ENCODE results near the gene RPL5.
A peak's percentile ranks its signal among the peaks of the same experiment; 100 is the strongest.

Gene RPL5

DNA sequence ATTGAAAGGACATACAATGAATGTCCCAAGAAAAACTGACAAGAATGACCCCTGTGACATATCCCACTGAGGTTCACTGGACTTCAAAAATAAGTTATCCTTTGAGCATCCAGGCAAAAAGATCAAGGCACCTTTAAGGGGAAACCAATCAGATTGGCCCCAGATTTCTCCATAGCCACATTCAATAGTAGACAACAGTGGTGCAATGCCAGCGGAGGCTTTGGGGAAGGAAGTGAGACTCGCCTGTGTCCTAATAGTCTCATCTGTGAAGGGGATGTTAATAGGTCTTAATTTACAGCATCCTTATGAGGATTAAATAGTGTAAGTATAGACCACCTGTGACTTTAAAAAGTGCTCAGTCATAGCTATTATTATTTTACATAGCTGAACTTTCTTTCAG lies 21.5 kb downstream of the RPL5 start:
- no peaks in the 10 kb centered on the region for H3K9me3 ChIP-seq (ENCODE audit: control insufficient read depth in 1 of 2, low read length in 2 of 2)
- H3K4me3 ChIP-seq (ENCODE audit: low read depth in 1 of 2, low read length in 2 of 2) = no peak overlapping the region
- no peak overlapping the region for H3K9ac ChIP-seq (ENCODE audit: low read depth in 1 of 2, low read length in 2 of 2)
- no peaks in the 10 kb centered on the region for H3K27me3 ChIP-seq (ENCODE audit: control insufficient read depth in 1 of 2, insufficient read depth in 2 of 2, low read length in 2 of 2)
- peaks cover 12 to 24% of the 10 kb centered on the region in 2 donors for H3K4me1 ChIP-seq (ENCODE audit: control insufficient read depth in 1 of 2, insufficient read depth in 2 of 2, low read length in 2 of 2)
- no peak overlapping the region for H3K27ac ChIP-seq (ENCODE audit: low read depth, low read length)
- no peaks in the 10 kb centered on the region for H3K36me3 ChIP-seq (ENCODE audit: control insufficient read depth in 1 of 2, insufficient read depth in 2 of 2, low read length in 2 of 2)

DNA sequence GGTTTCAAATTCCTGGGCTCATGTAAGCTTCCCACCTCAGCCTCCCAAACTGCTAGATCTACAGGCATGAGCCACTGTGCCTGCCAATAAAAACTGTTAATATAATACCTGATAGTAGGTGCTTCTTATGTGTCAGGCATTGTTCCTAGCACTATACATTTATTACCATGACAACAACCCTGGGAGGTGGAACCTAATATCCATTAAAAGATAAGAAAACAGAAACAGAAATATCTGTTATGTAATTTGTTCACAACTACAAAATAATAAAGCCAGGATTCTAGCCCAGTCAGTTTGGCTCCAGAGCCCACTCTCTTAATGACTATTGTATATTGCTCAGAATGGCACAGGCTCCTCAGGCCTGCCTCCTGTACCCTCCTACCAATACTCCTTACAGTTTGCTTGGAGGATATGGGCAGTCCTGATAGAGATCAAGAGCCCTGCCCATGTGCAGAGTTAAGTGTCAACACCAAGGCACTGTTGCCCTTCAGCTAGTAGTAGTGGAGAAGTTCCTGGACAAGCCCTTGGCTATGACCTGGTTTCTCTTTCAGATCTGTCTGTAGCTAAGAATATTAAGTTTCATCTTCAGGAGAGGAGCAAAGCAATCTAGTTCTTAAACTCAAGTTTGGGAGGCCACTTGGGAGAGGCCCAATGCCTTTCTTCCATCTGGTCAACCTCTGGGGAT lies 22.4 kb downstream of the RPL5 start:
- H3K27ac ChIP-seq (ENCODE audit: low read depth, low read length) = no peak overlapping the region
- H3K4me1 ChIP-seq (ENCODE audit: control insufficient read depth in 1 of 2, insufficient read depth in 2 of 2, low read length in 2 of 2) = peaks cover 18 to 26% of the 10 kb centered on the region in 2 donors
- H3K9ac ChIP-seq (ENCODE audit: low read depth in 1 of 2, low read length in 2 of 2) = peak overlapping the region in 1 of 2 donors; percentile 8
- no peaks in the 10 kb centered on the region for H3K9me3 ChIP-seq (ENCODE audit: control insufficient read depth in 1 of 2, low read length in 2 of 2)
- no peak overlapping the region for H3K4me3 ChIP-seq (ENCODE audit: low read depth in 1 of 2, low read length in 2 of 2)
- no peaks in the 10 kb centered on the region for H3K36me3 ChIP-seq (ENCODE audit: control insufficient read depth in 1 of 2, insufficient read depth in 2 of 2, low read length in 2 of 2)
- H3K27me3 ChIP-seq (ENCODE audit: control insufficient read depth in 1 of 2, insufficient read depth in 2 of 2, low read length in 2 of 2) = no peaks in the 10 kb centered on the region

DNA sequence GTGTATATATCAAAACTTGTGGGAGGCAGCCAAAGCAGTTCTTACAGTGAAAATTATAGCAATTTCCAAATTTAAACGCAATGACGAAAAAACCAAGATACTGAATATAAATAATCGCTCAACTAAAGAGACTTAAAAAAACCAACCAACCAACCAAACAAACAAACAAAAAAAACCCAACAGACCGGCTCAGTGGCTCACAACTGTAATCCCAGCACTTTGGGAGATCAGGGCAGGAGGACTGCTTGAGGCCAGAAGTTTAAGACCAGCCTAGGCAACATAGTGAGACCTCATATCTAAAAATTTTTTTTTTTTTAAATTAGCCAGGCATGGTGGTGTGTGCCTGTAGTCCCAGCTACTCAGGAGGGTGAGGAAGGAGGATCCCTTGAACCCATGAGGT lies 23.4 kb downstream of the RPL5 start:
- no peaks in the 10 kb centered on the region for H3K27me3 ChIP-seq (ENCODE audit: control insufficient read depth in 1 of 2, insufficient read depth in 2 of 2, low read length in 2 of 2)
- no peak overlapping the region for H3K27ac ChIP-seq (ENCODE audit: low read depth, low read length)
- H3K9ac ChIP-seq (ENCODE audit: low read depth in 1 of 2, low read length in 2 of 2) = no peak overlapping the region
- peaks cover 21 to 26% of the 10 kb centered on the region in 2 donors for H3K4me1 ChIP-seq (ENCODE audit: control insufficient read depth in 1 of 2, insufficient read depth in 2 of 2, low read length in 2 of 2)
- H3K9me3 ChIP-seq (ENCODE audit: control insufficient read depth in 1 of 2, low read length in 2 of 2) = no peaks in the 10 kb centered on the region
- H3K4me3 ChIP-seq (ENCODE audit: low read depth in 1 of 2, low read length in 2 of 2) = no peak overlapping the region
- H3K36me3 ChIP-seq (ENCODE audit: control insufficient read depth in 1 of 2, insufficient read depth in 2 of 2, low read length in 2 of 2) = no peaks in the 10 kb centered on the region

DNA sequence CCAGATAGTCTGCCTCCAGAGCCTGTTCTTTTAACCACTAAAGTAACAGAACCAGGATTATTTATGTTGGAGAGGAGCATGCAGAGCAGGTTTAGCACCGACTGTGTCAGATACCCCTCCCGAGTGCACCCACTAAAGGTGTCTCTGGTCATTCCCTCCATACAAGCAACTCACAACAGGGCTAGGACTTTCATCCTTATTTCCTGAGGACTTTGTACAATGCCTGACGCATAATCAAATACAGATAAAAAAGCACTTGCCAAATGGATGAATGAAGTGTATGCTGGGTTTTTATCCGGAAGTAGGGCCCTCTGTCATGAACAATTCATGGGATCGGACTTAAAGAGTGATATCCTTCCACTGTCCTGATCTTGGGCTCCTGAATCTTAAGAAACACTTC lies 26.0 kb downstream of the RPL5 start:
- Histone ChIP-seq H3K9me3 (ENCODE audit: control insufficient read depth in 1 of 2, low read length in 2 of 2) (no peaks in the 10 kb centered on the region), H3K4me1 (ENCODE audit: control insufficient read depth in 1 of 2, insufficient read depth in 2 of 2, low read length in 2 of 2) (peaks cover 21 to 26% of the 10 kb centered on the region in 2 donors), H3K27ac (ENCODE audit: low read depth, low read length) (no peak overlapping the region), H3K36me3 (ENCODE audit: control insufficient read depth in 1 of 2, insufficient read depth in 2 of 2, low read length in 2 of 2) (no peaks in the 10 kb centered on the region), H3K9ac (ENCODE audit: low read depth in 1 of 2, low read length in 2 of 2) (peak overlapping the region; percentile 19 to 40), H3K27me3 (ENCODE audit: control insufficient read depth in 1 of 2, insufficient read depth in 2 of 2, low read length in 2 of 2) (no peaks in the 10 kb centered on the region), H3K4me3 (ENCODE audit: low read depth in 1 of 2, low read length in 2 of 2) (no peak overlapping the region)

DNA sequence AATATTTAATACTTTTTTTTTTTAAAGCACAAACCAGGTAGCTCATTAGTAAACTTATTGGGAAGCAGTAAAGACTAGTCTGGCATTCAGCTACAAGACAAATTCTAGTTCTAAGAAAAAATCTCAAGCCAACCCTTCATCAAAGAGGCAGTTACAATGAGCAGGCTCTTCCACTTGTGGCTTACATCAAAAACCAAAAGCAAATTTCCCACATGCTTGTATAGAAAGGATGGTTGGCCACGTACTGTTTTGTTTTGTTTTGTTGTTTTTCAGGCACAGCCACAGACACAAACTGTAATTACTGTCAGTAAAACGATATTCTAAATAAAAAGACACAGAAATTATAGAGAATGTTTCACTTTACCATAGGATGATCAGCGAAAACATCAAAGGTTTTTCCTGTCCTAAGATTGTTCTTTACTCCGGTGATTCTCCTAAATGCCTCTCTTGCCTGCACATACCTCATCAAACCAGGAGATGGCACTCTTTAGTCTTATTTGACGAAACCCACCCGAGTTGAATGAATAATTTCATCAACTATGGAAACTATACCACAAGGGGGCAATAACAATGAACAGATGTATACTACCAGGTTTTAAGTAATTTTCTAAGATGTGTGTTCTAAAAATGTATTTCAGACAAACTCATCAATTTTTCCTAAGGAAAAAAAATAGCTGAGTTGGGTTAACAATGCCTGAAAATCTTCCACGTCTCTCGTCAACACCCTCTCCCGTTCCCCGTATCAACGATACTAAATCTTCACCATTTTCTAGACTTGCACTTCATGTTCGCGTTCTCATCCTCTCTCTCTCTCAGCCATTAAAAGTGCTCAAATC lies 26.9 kb downstream of the RPL5 start:
- H3K27ac ChIP-seq (ENCODE audit: low read depth, low read length) = no peak overlapping the region
- H3K4me3 ChIP-seq (ENCODE audit: low read depth in 1 of 2, low read length in 2 of 2) = peak overlapping the region; percentile 41 to 53
- H3K9ac ChIP-seq (ENCODE audit: low read depth in 1 of 2, low read length in 2 of 2) = peak overlapping the region; percentile 16 to 28
- no peaks in the 10 kb centered on the region for H3K36me3 ChIP-seq (ENCODE audit: control insufficient read depth in 1 of 2, insufficient read depth in 2 of 2, low read length in 2 of 2)
- H3K9me3 ChIP-seq (ENCODE audit: control insufficient read depth in 1 of 2, low read length in 2 of 2) = no peaks in the 10 kb centered on the region
- H3K4me1 ChIP-seq (ENCODE audit: control insufficient read depth in 1 of 2, insufficient read depth in 2 of 2, low read length in 2 of 2) = peaks cover 18 to 19% of the 10 kb centered on the region in 2 donors
- no peaks in the 10 kb centered on the region for H3K27me3 ChIP-seq (ENCODE audit: control insufficient read depth in 1 of 2, insufficient read depth in 2 of 2, low read length in 2 of 2)

DNA sequence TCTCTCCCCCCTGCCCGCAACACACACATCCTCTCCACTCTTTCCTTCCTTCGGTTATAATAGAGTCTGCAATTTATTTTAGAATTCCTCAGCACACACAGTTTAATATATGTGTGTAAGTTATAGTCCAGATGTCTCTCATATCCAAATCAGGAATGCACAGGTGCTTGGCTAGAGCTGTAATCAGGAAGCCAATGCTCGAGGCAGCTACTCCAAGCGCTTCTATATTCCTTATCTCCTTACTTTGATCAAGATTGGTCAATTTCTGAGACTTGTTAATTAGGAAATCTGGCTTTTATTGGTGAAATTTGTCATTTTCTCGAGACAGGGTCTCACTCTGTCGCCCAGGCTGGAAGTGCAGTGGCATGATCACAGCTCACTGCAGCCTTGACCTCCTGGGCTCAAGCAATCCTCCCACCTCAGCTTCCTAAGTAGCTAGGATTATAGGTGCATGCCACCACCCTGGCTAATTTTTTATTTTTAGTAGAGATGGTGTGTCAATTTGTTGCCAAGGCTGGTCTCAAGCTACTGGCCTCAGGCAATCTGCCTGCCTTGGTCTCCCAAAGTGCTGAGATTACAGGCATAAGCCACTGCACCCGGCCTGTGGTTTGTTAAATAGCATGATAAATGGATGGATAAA lies 27.7 kb downstream of the RPL5 start:
- no peaks in the 10 kb centered on the region for H3K27me3 ChIP-seq (ENCODE audit: control insufficient read depth in 1 of 2, insufficient read depth in 2 of 2, low read length in 2 of 2)
- H3K36me3 ChIP-seq (ENCODE audit: control insufficient read depth in 1 of 2, insufficient read depth in 2 of 2, low read length in 2 of 2) = no peaks in the 10 kb centered on the region
- H3K4me1 ChIP-seq (ENCODE audit: control insufficient read depth in 1 of 2, insufficient read depth in 2 of 2, low read length in 2 of 2) = peaks cover 13 to 14% of the 10 kb centered on the region in 2 donors
- no peak overlapping the region for H3K27ac ChIP-seq (ENCODE audit: low read depth, low read length)
- peak overlapping the region; percentile 1 to 16 for H3K9ac ChIP-seq (ENCODE audit: low read depth in 1 of 2, low read length in 2 of 2)
- no peaks in the 10 kb centered on the region for H3K9me3 ChIP-seq (ENCODE audit: control insufficient read depth in 1 of 2, low read length in 2 of 2)
- peak overlapping the region; percentile 41 to 53 for H3K4me3 ChIP-seq (ENCODE audit: low read depth in 1 of 2, low read length in 2 of 2)

DNA sequence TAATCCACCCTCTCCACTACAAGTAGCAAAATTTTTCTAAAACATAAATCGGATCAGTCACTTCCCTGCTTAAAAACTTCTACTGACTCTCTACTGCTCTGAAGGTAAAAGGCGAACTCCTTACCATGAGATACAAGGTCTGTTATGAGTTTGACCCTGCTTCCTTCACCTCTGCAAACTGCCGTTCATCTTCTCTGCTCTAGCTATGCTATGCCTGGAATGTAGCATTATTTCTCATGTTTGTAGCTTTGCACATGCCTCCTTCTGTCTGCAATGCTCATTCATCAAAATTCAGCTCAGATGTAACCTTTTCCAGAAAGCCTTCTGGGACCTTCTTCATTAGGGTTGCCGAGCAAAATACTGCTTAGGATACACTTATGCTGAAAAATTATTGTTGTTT lies 30.8 kb downstream of the RPL5 start:
- peaks cover 8 to 13% of the 10 kb centered on the region in 2 donors for H3K4me1 ChIP-seq (ENCODE audit: control insufficient read depth in 1 of 2, insufficient read depth in 2 of 2, low read length in 2 of 2)
- no peak overlapping the region for H3K4me3 ChIP-seq (ENCODE audit: low read depth in 1 of 2, low read length in 2 of 2)
- no peaks in the 10 kb centered on the region for H3K9me3 ChIP-seq (ENCODE audit: control insufficient read depth in 1 of 2, low read length in 2 of 2)
- H3K27ac ChIP-seq (ENCODE audit: low read depth, low read length) = no peak overlapping the region
- no peaks in the 10 kb centered on the region for H3K36me3 ChIP-seq (ENCODE audit: control insufficient read depth in 1 of 2, insufficient read depth in 2 of 2, low read length in 2 of 2)
- H3K9ac ChIP-seq (ENCODE audit: low read depth in 1 of 2, low read length in 2 of 2) = no peak overlapping the region
- H3K27me3 ChIP-seq (ENCODE audit: control insufficient read depth in 1 of 2, insufficient read depth in 2 of 2, low read length in 2 of 2) = no peaks in the 10 kb centered on the region

DNA sequence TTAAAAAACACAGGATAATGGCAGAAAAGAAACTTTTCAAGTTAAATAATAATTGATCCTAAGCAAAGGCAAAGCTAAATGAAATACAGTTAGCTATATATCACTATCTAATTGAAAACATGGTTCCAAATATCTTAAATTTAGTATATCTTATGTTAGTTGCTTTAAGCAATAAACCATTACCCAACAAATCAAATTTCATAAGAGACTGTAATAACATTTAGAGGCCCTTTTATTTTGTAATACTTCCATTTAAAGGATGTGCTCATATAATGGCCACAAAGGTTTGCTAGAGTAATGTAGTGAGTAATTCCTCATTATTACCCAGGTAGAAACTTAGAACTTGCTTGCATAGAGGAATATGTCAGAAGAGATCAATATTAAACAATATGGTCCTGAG lies 32.3 kb downstream of the RPL5 start:
- no peaks in the 10 kb centered on the region for H3K9me3 ChIP-seq (ENCODE audit: control insufficient read depth in 1 of 2, low read length in 2 of 2)
- no peaks in the 10 kb centered on the region for H3K36me3 ChIP-seq (ENCODE audit: control insufficient read depth in 1 of 2, insufficient read depth in 2 of 2, low read length in 2 of 2)
- no peak overlapping the region for H3K9ac ChIP-seq (ENCODE audit: low read depth in 1 of 2, low read length in 2 of 2)
- H3K4me3 ChIP-seq (ENCODE audit: low read depth in 1 of 2, low read length in 2 of 2) = no peak overlapping the region
- H3K4me1 ChIP-seq (ENCODE audit: control insufficient read depth in 1 of 2, insufficient read depth in 2 of 2, low read length in 2 of 2) = peaks cover 0 to 4% of the 10 kb centered on the region in 2 donors
- H3K27me3 ChIP-seq (ENCODE audit: control insufficient read depth in 1 of 2, insufficient read depth in 2 of 2, low read length in 2 of 2) = no peaks in the 10 kb centered on the region
- H3K27ac ChIP-seq (ENCODE audit: low read depth, low read length) = no peak overlapping the region

DNA sequence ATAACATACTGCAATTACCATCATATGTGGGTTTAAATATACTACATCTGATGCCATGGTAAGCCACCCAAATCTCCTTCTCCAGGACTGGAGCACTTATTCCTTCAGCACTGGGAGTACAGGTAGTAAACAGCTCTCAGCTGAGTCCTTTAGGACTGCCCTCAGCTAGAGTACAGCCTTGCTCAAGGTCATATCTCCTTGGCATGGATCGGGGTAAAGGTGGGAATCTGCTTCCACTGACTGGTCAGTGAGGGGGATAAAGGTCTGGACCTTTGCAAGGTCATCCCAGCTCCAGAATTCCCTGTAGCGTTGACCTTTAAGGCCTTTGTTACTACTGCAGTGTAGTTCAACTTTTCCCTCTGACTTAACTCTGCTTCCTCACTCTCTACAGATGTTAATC lies 38.8 kb downstream of the RPL5 start:
- peaks cover 0 to 7% of the 10 kb centered on the region in 2 donors for H3K36me3 ChIP-seq (ENCODE audit: control insufficient read depth in 1 of 2, insufficient read depth in 2 of 2, low read length in 2 of 2)
- H3K9me3 ChIP-seq (ENCODE audit: control insufficient read depth in 1 of 2, low read length in 2 of 2) = peaks cover 0 to 2% of the 10 kb centered on the region in 2 donors
- H3K4me3 ChIP-seq (ENCODE audit: low read depth in 1 of 2, low read length in 2 of 2) = no peak overlapping the region
- no peaks in the 10 kb centered on the region for H3K27me3 ChIP-seq (ENCODE audit: control insufficient read depth in 1 of 2, insufficient read depth in 2 of 2, low read length in 2 of 2)
- no peak overlapping the region for H3K9ac ChIP-seq (ENCODE audit: low read depth in 1 of 2, low read length in 2 of 2)
- H3K27ac ChIP-seq (ENCODE audit: low read depth, low read length) = no peak overlapping the region
- no peaks in the 10 kb centered on the region for H3K4me1 ChIP-seq (ENCODE audit: control insufficient read depth in 1 of 2, insufficient read depth in 2 of 2, low read length in 2 of 2)

DNA sequence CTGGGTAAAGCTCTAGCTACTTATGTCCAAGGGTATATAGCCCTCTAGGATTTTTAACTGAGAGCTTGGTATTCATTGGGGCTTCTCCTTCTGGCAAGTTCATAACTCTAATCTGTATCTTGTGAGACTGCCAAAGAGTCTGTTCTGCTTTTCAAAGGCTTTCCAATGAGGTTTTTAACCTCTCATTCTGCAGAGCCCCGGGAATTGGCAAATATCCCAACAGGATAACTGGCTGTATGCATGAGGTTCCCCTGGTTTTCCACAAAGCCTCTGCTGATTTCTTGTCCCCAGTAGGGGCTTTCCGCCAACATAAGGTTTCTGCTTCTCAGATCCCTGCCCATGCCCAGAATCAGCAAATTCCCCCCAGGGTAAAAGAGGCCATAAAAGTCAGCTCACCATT lies 40.9 kb downstream of the RPL5 start:
- H3K9ac ChIP-seq (ENCODE audit: low read depth in 1 of 2, low read length in 2 of 2) = no peak overlapping the region
- no peak overlapping the region for H3K4me3 ChIP-seq (ENCODE audit: low read depth in 1 of 2, low read length in 2 of 2)
- no peak overlapping the region for H3K27ac ChIP-seq (ENCODE audit: low read depth, low read length)
- H3K4me1 ChIP-seq (ENCODE audit: control insufficient read depth in 1 of 2, insufficient read depth in 2 of 2, low read length in 2 of 2) = peaks cover 0 to 8% of the 10 kb centered on the region in 2 donors
- peaks cover 0 to 7% of the 10 kb centered on the region in 2 donors for H3K36me3 ChIP-seq (ENCODE audit: control insufficient read depth in 1 of 2, insufficient read depth in 2 of 2, low read length in 2 of 2)
- peaks cover 0 to 2% of the 10 kb centered on the region in 2 donors for H3K9me3 ChIP-seq (ENCODE audit: control insufficient read depth in 1 of 2, low read length in 2 of 2)
- no peaks in the 10 kb centered on the region for H3K27me3 ChIP-seq (ENCODE audit: control insufficient read depth in 1 of 2, insufficient read depth in 2 of 2, low read length in 2 of 2)

All from duodenal mucosa (tissue), 2 donors.